Loucy (cell line): ENCODE results near the gene CYP4F2.
A peak's percentile ranks its signal among the peaks of the same experiment; 100 is the strongest.

Experiments used
- EZH2phosphoT487 ChIP-seq: fragments of 200-600 bp; IDR thresholded peaks from 2 replicates; pipeline ENCODE4 v1.6.1; 2018; ENCODE audit warnings: antibody characterized with exemption, mild to moderate bottlenecking, moderate library complexity, borderline replicate concordance
- TF ChIP-seq, protein P1 (sequence below): fragments of 200-600 bp; sonication (generic); conservative IDR thresholded peaks from 2 replicates; pipeline ENCODE4 v1.5.1; 2014; ENCODE audit warnings: mild to moderate bottlenecking, antibody characterized with exemption, low read length

DNA sequence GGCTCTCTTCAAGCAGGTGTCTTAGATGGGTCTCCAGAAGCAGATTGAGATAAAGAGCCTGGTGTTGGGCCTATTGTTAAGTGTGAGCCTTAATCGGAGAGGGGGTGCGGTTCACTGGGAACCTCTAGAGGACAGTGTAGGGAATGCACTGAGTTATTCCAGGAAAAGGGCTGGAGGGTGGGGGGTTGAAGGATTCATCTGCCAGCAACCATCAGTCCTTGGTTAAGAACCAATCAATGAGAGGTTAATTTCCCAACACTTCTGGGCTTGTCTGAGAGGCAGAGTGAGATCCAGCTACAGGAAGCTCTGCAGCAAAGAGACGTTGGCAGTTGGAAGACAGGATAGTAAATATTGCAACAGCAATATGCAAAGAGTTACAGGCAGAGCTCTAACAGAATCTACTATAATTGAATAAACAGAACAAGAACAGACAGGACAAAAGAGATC, 28.7 kb downstream of the CYP4F2 start:
- TF ChIP-seq, protein P1, sequence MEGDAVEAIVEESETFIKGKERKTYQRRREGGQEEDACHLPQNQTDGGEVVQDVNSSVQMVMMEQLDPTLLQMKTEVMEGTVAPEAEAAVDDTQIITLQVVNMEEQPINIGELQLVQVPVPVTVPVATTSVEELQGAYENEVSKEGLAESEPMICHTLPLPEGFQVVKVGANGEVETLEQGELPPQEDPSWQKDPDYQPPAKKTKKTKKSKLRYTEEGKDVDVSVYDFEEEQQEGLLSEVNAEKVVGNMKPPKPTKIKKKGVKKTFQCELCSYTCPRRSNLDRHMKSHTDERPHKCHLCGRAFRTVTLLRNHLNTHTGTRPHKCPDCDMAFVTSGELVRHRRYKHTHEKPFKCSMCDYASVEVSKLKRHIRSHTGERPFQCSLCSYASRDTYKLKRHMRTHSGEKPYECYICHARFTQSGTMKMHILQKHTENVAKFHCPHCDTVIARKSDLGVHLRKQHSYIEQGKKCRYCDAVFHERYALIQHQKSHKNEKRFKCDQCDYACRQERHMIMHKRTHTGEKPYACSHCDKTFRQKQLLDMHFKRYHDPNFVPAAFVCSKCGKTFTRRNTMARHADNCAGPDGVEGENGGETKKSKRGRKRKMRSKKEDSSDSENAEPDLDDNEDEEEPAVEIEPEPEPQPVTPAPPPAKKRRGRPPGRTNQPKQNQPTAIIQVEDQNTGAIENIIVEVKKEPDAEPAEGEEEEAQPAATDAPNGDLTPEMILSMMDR = peak; percentile 86
- TF ChIP-seq EZH2phosphoT487 = no peak
